HuH-7.5 (cell line): ENCODE results near the gene MORN5.

ENCODE experiments used
- DNase-seq: peaks from one replicate; pipeline ENCODE4 v3.0.0; 2011; ENCODE audit warnings: low spot score

MORN5 gene

DNA sequence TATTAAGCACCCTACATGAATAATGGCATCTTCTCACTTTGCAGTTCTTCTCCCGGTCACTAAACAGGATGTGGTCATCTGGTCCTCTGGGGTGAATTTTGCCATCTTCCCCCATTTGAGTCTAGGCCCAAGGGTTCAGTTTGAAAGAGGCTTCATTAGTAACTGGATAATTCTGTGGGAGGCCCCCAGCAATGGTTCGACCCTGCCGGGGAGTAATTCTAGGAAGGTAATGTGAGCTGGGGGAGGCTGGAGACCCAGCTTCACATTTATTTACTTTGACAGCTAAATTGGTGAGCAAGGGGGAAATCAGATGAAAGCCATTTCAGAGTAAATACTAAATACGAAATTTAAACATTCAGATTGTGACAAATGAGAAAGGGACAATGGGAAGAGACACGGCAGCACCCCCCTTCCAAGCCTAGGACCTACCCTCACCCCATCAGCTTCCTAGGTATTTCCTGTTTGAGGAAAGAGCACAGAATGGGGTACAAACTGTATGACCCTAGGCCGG, 73.1 kb downstream of the MORN5 start:
- no peak for DNase-seq

DNA sequence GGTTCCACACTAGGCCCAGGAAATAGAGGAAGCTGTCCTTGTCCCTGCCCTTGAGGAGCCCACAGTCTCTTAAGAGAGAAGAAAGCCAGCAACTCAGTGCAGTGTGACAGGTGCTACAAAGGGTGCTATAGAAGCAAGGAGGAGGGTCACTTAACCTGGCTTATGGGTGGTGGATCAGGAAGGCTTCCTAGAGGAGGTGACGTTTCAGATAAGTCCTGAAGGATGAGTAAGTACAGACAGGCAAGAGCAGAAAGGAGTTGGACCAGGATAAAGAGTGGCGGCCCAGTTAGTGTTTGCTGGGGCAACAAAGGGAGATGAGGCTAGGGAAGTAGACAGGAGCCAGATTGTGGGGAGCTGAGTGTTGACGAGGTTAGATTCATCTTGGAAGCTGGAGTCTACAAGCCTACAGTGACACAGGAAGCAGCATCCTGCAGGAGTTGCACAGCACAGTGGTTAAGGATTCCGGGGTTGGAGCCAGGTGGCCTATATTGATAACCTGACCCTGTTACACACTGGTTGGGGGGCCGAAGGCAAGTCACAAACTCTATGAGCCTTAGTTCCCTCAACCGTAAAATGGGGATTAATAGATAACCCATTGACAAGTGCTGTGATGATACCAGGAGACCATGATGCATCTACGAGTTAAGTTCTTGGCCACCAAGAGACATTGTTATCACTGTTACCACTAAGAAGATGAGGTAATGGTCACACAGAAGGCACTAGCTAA, 74.5 kb downstream of the MORN5 start:
- DNase-seq: no peak

DNA sequence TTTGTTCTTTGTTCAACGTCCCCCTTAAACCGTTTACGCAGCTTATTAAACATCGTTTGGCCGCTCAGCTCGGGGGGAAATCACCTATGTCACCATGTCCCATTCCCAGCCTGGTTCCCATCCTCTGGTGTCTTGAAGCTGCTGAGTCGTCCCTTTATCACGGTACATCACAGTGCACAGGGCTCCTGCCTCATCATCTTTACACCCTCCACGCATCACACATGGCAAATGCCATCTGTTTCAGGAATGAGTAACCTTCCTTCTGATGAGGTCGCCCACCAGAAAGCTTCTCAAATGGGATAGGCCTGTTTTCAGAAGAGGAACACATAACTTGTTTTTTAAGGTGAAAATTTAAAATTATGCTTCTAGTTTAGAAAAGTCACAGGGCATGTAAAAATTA, 77.0 kb downstream of the MORN5 start:
- no peak for DNase-seq

DNA sequence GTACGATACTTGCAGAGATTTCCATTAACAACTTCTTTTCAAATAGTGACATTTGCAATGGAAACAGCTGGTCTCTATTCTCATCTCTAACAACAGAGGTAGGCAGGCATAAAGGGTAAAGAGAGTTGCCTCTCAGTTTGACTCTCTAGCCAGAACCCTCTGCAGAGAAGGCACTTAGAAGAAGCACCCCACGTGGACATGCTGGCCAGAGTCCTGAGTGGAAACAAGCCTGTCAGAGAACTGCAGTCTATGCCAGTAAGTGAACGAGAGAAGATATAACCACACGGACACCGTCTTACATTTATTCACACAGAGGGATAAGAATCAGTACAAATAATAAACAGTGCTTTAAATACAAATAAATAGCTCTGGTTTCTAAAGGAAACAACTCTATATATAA, 80.0 kb downstream of the MORN5 start:
- no peak for DNase-seq

DNA sequence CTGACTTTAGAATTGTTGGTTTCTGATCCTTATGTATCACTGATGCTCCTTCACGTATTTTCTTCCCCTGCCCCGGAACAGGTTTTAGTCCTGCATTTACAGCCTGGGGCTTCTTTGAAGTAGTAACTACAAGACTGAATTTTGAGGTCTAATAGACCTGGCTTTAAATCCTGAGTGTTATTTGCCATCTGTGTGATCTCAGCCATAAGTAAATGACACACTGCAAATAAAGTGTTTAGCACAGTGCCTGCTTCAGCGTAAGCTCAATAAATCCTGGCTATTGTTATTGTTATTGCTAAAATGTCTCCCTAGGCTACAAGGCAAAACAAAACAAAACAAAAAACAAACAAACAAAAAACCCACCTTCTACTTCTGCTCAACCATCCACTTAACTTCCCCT, 84.6 kb downstream of the MORN5 start:
- no peak for DNase-seq

DNA sequence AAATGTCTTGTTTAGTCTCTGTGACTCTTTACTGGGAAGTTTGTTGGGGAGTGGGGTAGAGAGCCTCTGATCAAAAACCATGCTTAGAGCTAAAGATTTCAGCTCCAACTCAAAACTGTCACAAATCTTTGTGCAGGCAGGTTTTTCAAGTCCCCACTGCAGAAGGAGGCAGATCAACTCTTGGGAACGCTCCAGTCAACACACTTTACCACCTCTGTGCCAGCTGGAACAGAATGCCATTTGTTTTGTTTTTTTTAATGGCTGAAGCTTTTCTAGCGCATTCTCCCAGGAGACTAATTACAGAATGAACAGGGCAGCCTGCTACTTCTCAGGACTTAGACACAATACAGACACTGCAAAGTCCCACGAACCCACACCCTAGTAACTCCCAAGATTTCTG, 87.0 kb downstream of the MORN5 start:
- no peak for DNase-seq

DNA sequence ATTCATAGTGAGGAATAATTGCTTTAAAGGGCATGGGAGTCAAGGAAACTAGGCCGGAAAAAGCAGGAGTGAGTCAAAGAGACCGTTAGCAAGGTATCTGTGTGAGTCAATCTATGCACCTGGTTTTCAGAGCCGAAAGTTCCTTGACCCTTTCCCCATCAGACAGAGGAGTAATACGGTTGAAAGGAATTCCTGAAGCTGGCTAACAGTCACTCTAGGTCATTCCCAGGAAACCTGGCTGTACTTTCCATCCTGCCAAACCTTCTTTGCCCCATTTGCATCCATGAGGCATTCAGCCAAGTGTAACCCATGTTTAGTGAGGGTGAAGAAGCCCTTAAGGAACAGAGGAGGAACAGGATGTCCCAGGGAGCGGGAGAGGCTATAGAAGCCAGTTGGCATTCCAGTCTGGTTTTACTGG, 88.7 kb downstream of the MORN5 start:
- DNase-seq: no peak
